Keratinocyte (primary cell): Measurements from ENCODE around the gene CHST12. TPM values are rescaled to one million over a fixed set of nuclear protein-coding genes. Genes with fewer than 3 reads are reported as not detected.

Experiments used
- DNase-seq: peaks from one replicate; pipeline ENCODE4 v3.0.0-alpha.2; 2011; ENCODE audit warnings: low read depth, missing footprints, low spot score
- FAIRE-seq: peaks from 2 replicates; lab custom pipeline; 2011; peaks lifted over from hg19 to GRCh38; lab: Jason Lieb, UNC
- H2AFZ ChIP-seq: 2 replicates; pipeline ENCODE4 v1.6.0; 2012; ENCODE audit warnings: low read length, control low read depth, inconsistent platforms; ENCODE audit not compliant: control insufficient read depth
- H3K27ac ChIP-seq: 2 replicates; pipeline ENCODE4 v1.5.1; 2011; ENCODE audit warnings: low read length; ENCODE audit not compliant: control insufficient read depth, insufficient read depth
- H3K27me3 ChIP-seq: 3 replicates; pipeline ENCODE4 v1.6.0; 2011; ENCODE audit warnings: low read length; ENCODE audit not compliant: control insufficient read depth, insufficient read depth; ENCODE audit errors: extremely low read depth
- H3K36me3 ChIP-seq, 2 experiments: 2 replicates in 1 of 2; 3 replicates in 1 of 2; pipeline ENCODE4 v1.5.1; 2011; ENCODE audit warnings: low read length in 2 of 2, mild to moderate bottlenecking in 1 of 2; ENCODE audit not compliant: control insufficient read depth in 2 of 2, insufficient read depth in 2 of 2; ENCODE audit errors: extremely low read depth in 1 of 2
- H3K4me1 ChIP-seq: 3 replicates; pipeline ENCODE4 v1.5.1; 2011; ENCODE audit warnings: low read length; ENCODE audit not compliant: control insufficient read depth, insufficient read depth; ENCODE audit errors: extremely low read depth
- H3K4me2 ChIP-seq: 3 replicates; pipeline ENCODE4 v1.6.0; 2011; ENCODE audit warnings: low read depth, low read length; ENCODE audit not compliant: control insufficient read depth, insufficient read depth; ENCODE audit errors: extremely low read depth
- H3K4me3 ChIP-seq, 3 experiments: fragments of 200-600 bp in 1 of 3; sonication (generic) in 1 of 3; 2 replicates in 2 of 3; 3 replicates in 1 of 3; pipeline ENCODE4 v1.5.1; 2011 to 2016; ENCODE audit warnings: low read length in 3 of 3, mild to moderate bottlenecking in 3 of 3, control low read depth in 2 of 3, inconsistent platforms in 1 of 3, low read depth in 1 of 3, mixed read lengths in 1 of 3, mixed run types in 1 of 3, moderate library complexity in 1 of 3; ENCODE audit not compliant: control insufficient read depth in 2 of 3, insufficient read depth in 2 of 3; ENCODE audit errors: extremely low read depth in 1 of 3
- H3K79me2 ChIP-seq: 2 replicates; pipeline ENCODE4 v1.6.0; 2012; ENCODE audit warnings: low read length; ENCODE audit not compliant: control insufficient read depth, insufficient read depth
- H3K9ac ChIP-seq: 3 replicates; pipeline ENCODE4 v1.6.0; 2011; ENCODE audit warnings: low read length; ENCODE audit not compliant: control insufficient read depth, insufficient read depth; ENCODE audit errors: extremely low read depth
- H3K9me1 ChIP-seq: 3 replicates; pipeline ENCODE4 v1.6.0; 2011; ENCODE audit warnings: low read length; ENCODE audit not compliant: control insufficient read depth, insufficient read depth; ENCODE audit errors: extremely low read depth
- H3K9me3 ChIP-seq: 2 replicates; pipeline ENCODE4 v1.5.1; 2012; ENCODE audit warnings: low read depth, low read length; ENCODE audit not compliant: control insufficient read depth
- H4K20me1 ChIP-seq: 3 replicates; pipeline ENCODE4 v1.6.0; 2011; ENCODE audit warnings: low read length; ENCODE audit not compliant: control insufficient read depth, insufficient read depth; ENCODE audit errors: extremely low read depth
- EZH2 ChIP-seq: IDR thresholded peaks from one replicate; pipeline ENCODE4 v1.6.1; 2012; ENCODE audit warnings: inconsistent platforms, mild to moderate bottlenecking, low read length, moderate library complexity
- dilution Hi-C: fragments of 300-500 bp; cut with MboI; formaldehyde crosslinking; loops from one replicate; pipeline ENCODE4 v1.7.0; 2020; ENCODE audit warnings: low sequenced_read_pairs; ENCODE audit not compliant: extremely low pct_ligation_motif_present
- polyA plus RNA-seq, 5 experiments: library from polyadenylated mRNA; depleted of rRNA in 3 of 5; stranded (reverse) in 3 of 5; stranded (forward) in 1 of 5; unstranded in 1 of 5; fragments of >200 nt; gene quantifications; 1 replicate in 1 of 5; 2 replicates in 3 of 5; 3 replicates in 1 of 5; pipeline versions ENCODE4 v1.2.1 to v1.2.3, GENCODE V29; 2011 to 2012; ENCODE audit warnings: missing spikeins in 2 of 5, low read depth in 1 of 5, low replicate concordance in 1 of 5
- TF ChIP-seq, protein P1 (sequence below), 3 experiments: IDR thresholded peaks in 1 of 3; conservative IDR thresholded peaks in 1 of 3; optimal IDR thresholded peaks in 1 of 3; 2 replicates in 2 of 3; 3 replicates in 1 of 3; pipeline versions ENCODE3 to v1.5.1; 2011; ENCODE audit warnings: low read length in 3 of 3, mild to moderate bottlenecking in 3 of 3, moderate library complexity in 2 of 3, control low read depth in 1 of 3, inconsistent platforms in 1 of 3; ENCODE audit not compliant: insufficient read depth in 2 of 3; ENCODE audit errors: extremely low read depth in 1 of 3

CHST12 gene
- polyA plus RNA-seq, 1 donor (not counting 4 experiments of a cell fraction or from before 2014, with no cell fraction given), result 5.0 TPM

DNA sequence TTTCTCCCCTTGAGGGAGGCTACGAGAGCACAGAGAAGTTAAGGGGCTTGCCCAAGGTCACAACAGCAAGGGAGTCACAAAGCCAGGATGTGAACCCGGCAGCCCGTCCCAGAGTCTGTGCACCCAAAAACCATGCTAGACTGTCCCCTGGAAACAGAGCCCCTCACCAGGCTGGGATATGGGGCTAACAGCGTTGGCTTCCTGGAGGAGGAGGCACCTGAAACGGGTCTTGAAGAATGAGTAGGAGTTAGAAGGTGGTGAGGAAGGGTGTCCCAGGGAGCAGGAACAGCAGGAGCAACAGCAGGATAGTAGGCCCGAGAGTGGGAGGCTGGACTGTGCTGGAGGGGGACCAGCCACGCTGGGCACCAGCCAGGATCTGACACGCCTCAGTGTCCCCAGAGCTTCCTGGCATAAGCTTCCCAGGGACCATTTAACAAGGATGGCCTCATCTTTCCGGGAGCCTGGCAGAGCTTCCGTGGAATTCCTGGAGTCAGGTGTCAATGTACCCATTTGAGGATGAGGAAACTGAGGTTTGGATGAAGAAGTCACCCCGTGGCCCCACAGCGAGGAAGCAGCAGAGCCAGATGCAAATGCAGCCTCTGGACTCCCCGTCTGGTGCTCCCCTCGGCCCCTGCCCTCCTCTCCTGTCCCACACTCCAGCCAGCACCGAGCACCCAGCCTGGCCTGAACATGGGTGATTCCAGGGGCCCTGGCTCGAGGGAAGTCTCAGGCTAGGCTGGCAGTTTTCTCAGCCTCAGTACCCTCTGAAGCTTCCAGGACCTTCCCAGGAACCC, 76.1 kb downstream of the CHST12 start:
- Histone ChIP-seq H3K27me3 (peaks cover 25% of the 10 kb centered on the region), H3K79me2 (no peaks in the 10 kb centered on the region), H3K9ac (no peak overlapping the region), H3K4me3 (no peak overlapping the region), H3K9me3 (no peaks in the 10 kb centered on the region), H3K36me3 (no peaks in the 10 kb centered on the region), H2AFZ (no peak overlapping the region), H3K4me1 (no peaks in the 10 kb centered on the region), H3K9me1 (no peaks in the 10 kb centered on the region), H4K20me1 (no peaks in the 10 kb centered on the region), H3K27ac (no peak overlapping the region), H3K4me2 (no peak overlapping the region)
- TF ChIP-seq, protein P1, sequence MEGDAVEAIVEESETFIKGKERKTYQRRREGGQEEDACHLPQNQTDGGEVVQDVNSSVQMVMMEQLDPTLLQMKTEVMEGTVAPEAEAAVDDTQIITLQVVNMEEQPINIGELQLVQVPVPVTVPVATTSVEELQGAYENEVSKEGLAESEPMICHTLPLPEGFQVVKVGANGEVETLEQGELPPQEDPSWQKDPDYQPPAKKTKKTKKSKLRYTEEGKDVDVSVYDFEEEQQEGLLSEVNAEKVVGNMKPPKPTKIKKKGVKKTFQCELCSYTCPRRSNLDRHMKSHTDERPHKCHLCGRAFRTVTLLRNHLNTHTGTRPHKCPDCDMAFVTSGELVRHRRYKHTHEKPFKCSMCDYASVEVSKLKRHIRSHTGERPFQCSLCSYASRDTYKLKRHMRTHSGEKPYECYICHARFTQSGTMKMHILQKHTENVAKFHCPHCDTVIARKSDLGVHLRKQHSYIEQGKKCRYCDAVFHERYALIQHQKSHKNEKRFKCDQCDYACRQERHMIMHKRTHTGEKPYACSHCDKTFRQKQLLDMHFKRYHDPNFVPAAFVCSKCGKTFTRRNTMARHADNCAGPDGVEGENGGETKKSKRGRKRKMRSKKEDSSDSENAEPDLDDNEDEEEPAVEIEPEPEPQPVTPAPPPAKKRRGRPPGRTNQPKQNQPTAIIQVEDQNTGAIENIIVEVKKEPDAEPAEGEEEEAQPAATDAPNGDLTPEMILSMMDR (optimal IDR thresholded peaks at IDR 0.05 in 1 of 3, IDR thresholded peaks at IDR 0.05 in 1 of 3, conservative IDR thresholded peaks at IDR 0.05 in 1 of 3; ENCODE audit: extremely low read depth in 1 of 3, insufficient read depth in 2 of 3, low read length in 3 of 3), result no peak
- no peak for TF ChIP-seq EZH2
- FAIRE-seq (no peak), DNase-seq (no peak)
- dilution Hi-C loops, result no loop called here

DNA sequence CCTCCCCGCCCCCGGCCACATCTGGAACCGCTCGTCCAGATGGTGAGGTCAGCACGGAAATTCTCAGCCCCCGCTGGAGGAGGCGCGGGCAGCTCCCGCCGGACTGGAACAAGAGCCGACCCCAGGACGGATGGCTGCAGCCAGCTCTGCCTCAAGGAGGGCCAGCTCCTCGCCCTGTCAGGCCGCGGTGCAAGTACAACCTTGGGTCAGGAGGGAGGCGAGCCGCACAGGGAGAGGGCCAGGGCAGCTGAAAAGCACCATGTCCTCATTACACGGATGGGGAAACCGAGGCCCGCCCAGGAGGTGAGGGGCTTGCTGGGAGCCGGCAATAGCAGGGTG, 76.6 kb downstream of the CHST12 start:
- Histone ChIP-seq H3K79me2 (no peaks in the 10 kb centered on the region), H3K9me3 (no peaks in the 10 kb centered on the region), H3K27me3 (peaks cover 25% of the 10 kb centered on the region), H3K9me1 (no peaks in the 10 kb centered on the region), H3K27ac (no peak overlapping the region), H3K9ac (no peak overlapping the region), H4K20me1 (no peaks in the 10 kb centered on the region), H3K36me3 (no peaks in the 10 kb centered on the region), H3K4me1 (no peaks in the 10 kb centered on the region), H2AFZ (no peak overlapping the region), H3K4me2 (no peak overlapping the region), H3K4me3 (no peak overlapping the region)
- DNase-seq, result no peak
- no peak for TF ChIP-seq EZH2
- TF ChIP-seq, protein P1 (optimal IDR thresholded peaks at IDR 0.05 in 1 of 3, IDR thresholded peaks at IDR 0.05 in 1 of 3, conservative IDR thresholded peaks at IDR 0.05 in 1 of 3; ENCODE audit: extremely low read depth in 1 of 3, insufficient read depth in 2 of 3, low read length in 3 of 3), result no peak
- dilution Hi-C loops, result no loop called here
- no peak for FAIRE-seq
